ENCODE results near the gene DNMT3A. TPM values are rescaled to one million over a fixed set of nuclear protein-coding genes. Genes with fewer than 3 reads are reported as not detected.

The DNMT3A gene
- total RNA-seq, 1 experiment from 2014 or later, result 35.7 TPM

GRCh38 chr2:25377822-25378421 lies 36.2 kb upstream of the DNMT3A start:
- intact Hi-C loops (cut with micrococcal nuclease; ENCODE audit: unreplicated experiment), result loop anchor here (5.0 kb wide), 1 partner anchor 144 kb away; no protein-coding TSS in a partner anchor
- peaks cover 11% of the 10 kb centered on the region for H3K36me3 Mint-ChIP-seq (ENCODE audit: insufficient read depth, unreplicated experiment)
- no peaks in the 10 kb centered on the region for H3K27me3 Mint-ChIP-seq (ENCODE audit: unreplicated experiment)
- peaks cover 14% of the 10 kb centered on the region for H3K4me1 Mint-ChIP-seq (ENCODE audit: low read depth, unreplicated experiment)
- DNase-seq, result no peak
- no peak overlapping the region for H3K27ac Mint-ChIP-seq (ENCODE audit: unreplicated experiment)
- H3K9me3 Mint-ChIP-seq (ENCODE audit: low read depth, unreplicated experiment), result no peaks in the 10 kb centered on the region
- no peak overlapping the region for H3K4me3 Mint-ChIP-seq (ENCODE audit: low read depth, unreplicated experiment)
- CTCF ChIA-PET, result interaction anchor here (0.5 to 1.1 kb wide), 2 partner anchors 13 to 156 kb away, joined by 3 to 12 read pairs; no protein-coding TSS in a partner anchor
- no peak for TF ChIP-seq CTCF (IDR thresholded peaks at IDR 0.05; ENCODE audit: unreplicated experiment)
- no TSS peak for BruUV-seq (replicated peaks)

- Mint-ChIP-seq H3K27ac (ENCODE audit: unreplicated experiment) (no peak overlapping the region), H3K4me1 (ENCODE audit: low read depth, unreplicated experiment) (peaks cover 14% of the 10 kb centered on the region), H3K9me3 (ENCODE audit: low read depth, unreplicated experiment) (no peaks in the 10 kb centered on the region), H3K36me3 (ENCODE audit: insufficient read depth, unreplicated experiment) (peaks cover 11% of the 10 kb centered on the region), H3K4me3 (ENCODE audit: low read depth, unreplicated experiment) (peak overlapping the region; percentile 24), H3K27me3 (ENCODE audit: unreplicated experiment) (no peaks in the 10 kb centered on the region)
- BruUV-seq (replicated peaks), result no TSS peak
- CTCF ChIA-PET, result interaction anchor here (0.5 to 2.8 kb wide), 3 partner anchors 12 to 157 kb away, joined by 3 to 12 read pairs (median 12); no protein-coding TSS in a partner anchor
- intact Hi-C loops (cut with micrococcal nuclease; ENCODE audit: unreplicated experiment), result loop anchor here (5.0 kb wide), 1 partner anchor 145 kb away; no protein-coding TSS in a partner anchor
- peak; percentile 90 for DNase-seq
- TF ChIP-seq CTCF (IDR thresholded peaks at IDR 0.05; ENCODE audit: unreplicated experiment), result peak; percentile 97
Observed at GRCh38 chr2:25376750-25377621, 35.3 kb upstream of the DNMT3A start.

GRCh38 chr2:25375989-25376545 lies 34.3 kb upstream of the DNMT3A start:
- intact Hi-C loops (cut with micrococcal nuclease; ENCODE audit: unreplicated experiment), result loop anchor here (5.0 kb wide), 1 partner anchor 146 kb away; no protein-coding TSS in a partner anchor
- peak overlapping the region; percentile 13 for H3K4me3 Mint-ChIP-seq (ENCODE audit: low read depth, unreplicated experiment)

More at GRCh38 chr2:25375989-25376545, 34.3 kb upstream of the DNMT3A start:
- Mint-ChIP-seq H3K9me3 (ENCODE audit: low read depth, unreplicated experiment) (no peaks in the 10 kb centered on the region), H3K4me1 (ENCODE audit: low read depth, unreplicated experiment) (peaks cover 14% of the 10 kb centered on the region), H3K27me3 (ENCODE audit: unreplicated experiment) (no peaks in the 10 kb centered on the region), H3K36me3 (ENCODE audit: insufficient read depth, unreplicated experiment) (peaks cover 11% of the 10 kb centered on the region), H3K27ac (ENCODE audit: unreplicated experiment) (no peak overlapping the region)
- CTCF ChIA-PET, result interaction anchor here (0.6 to 2.8 kb wide), 2 partner anchors 14 to 1056 kb away, joined by 4 to 12 read pairs; no protein-coding TSS in a partner anchor
- no TSS peak for BruUV-seq (replicated peaks)
- DNase-seq, result no peak
- TF ChIP-seq CTCF (IDR thresholded peaks at IDR 0.05; ENCODE audit: unreplicated experiment), result no peak

Data from Calu3 (cell line).